Stimulated activated naive B cell treated with anti-CD40 and anti-IgM and Interleukin-4, amounts not matched to agents 10 μg/mL and 1 μg/mL and 100 μg/mL, for 72 hours (primary cell): ENCODE results near the gene KRTAP5-11.
"Not testable (repeated sequence)": the region's sequence is repeated elsewhere in the genome, so short reads cannot be mapped to it uniquely, and the experiment has no call there.

Source experiments
- ATAC-seq, 2 donors: fragments of 150-1000 bp; cut with Tn5 transposase; replicated peaks; 2 replicates each; pipeline ENCODE4 v1.10.0; 2021; ENCODE audit warnings: moderate library complexity in 1 of 2
- DNase-seq: peaks from one replicate; pipeline ENCODE4 v3.0.0; 2021
- H3K27ac Mint-ChIP-seq: one replicate; pipeline ENCODE4 v1.8.0; 2022; ENCODE audit warnings: mild to moderate bottlenecking, mixed read lengths
- H3K27me3 Mint-ChIP-seq, 2 donors: one replicate each; pipeline ENCODE4 v1.8.0; 2022; ENCODE audit warnings: mixed read lengths in 2 of 2
- H3K36me3 Mint-ChIP-seq, 2 donors: one replicate each; pipeline ENCODE4 v1.8.0; 2022; ENCODE audit warnings: mixed read lengths in 2 of 2, mild to moderate bottlenecking in 1 of 2
- H3K4me1 Mint-ChIP-seq, 2 donors: one replicate each; pipeline ENCODE4 v1.8.0; 2022; ENCODE audit warnings: mixed read lengths in 2 of 2, mild to moderate bottlenecking in 1 of 2
- H3K4me3 Mint-ChIP-seq, 2 donors: one replicate each; pipeline ENCODE4 v1.8.0; 2022; ENCODE audit warnings: mild to moderate bottlenecking in 2 of 2, mixed read lengths in 2 of 2, moderate library complexity in 1 of 2
- H3K9me3 Mint-ChIP-seq, 2 donors: one replicate each; pipeline ENCODE4 v1.8.0; 2022; ENCODE audit warnings: mixed read lengths in 2 of 2, mild to moderate bottlenecking in 1 of 2

Gene KRTAP5-11

GRCh38 chr11:71538666-71538990 lies 44.0 kb downstream of the KRTAP5-11 start:
- no peak for DNase-seq
- H3K4me1 Mint-ChIP-seq: peaks cover 9 to 14% of the 10 kb centered on the region in 2 donors
- H3K36me3 Mint-ChIP-seq: peaks cover 7 to 15% of the 10 kb centered on the region in 2 donors

GRCh38 chr11:71537977-71538665 lies 44.6 kb downstream of the KRTAP5-11 start, which contains the start of gene KRTAP5-8:
TSS of gene KRTAP5-8 (plus strand) at chr11:71538025. CDS start at chr11:71538056, 31 bp downstream.
- ATAC-seq, H3K27ac Mint-ChIP-seq, H3K4me3 Mint-ChIP-seq, DNase-seq, H3K27me3 Mint-ChIP-seq, H3K4me1 Mint-ChIP-seq: not testable (repeated sequence)
- H3K36me3 Mint-ChIP-seq: peaks cover 7 to 14% of the 10 kb centered on the region in 2 donors
- peaks cover 6 to 11% of the 10 kb centered on the region in 2 donors for H3K9me3 Mint-ChIP-seq

More at GRCh38 chr11:71538666-71538990, 44.0 kb downstream of the KRTAP5-11 start:
- no peak overlapping the region for H3K27ac Mint-ChIP-seq
- no peak overlapping the region for H3K4me3 Mint-ChIP-seq
- H3K27me3 Mint-ChIP-seq: peaks cover 5 to 6% of the 10 kb centered on the region in 2 donors
- peaks cover 6 to 11% of the 10 kb centered on the region in 2 donors for H3K9me3 Mint-ChIP-seq
- ATAC-seq: no peak

- H3K27me3 Mint-ChIP-seq: peaks cover 5 to 6% of the 10 kb centered on the region in 2 donors
- H3K4me1 Mint-ChIP-seq: peaks cover 0 to 6% of the 10 kb centered on the region in 2 donors
- H3K9me3 Mint-ChIP-seq: peaks cover 6 to 10% of the 10 kb centered on the region in 2 donors
- peaks cover 7 to 11% of the 10 kb centered on the region in 2 donors for H3K36me3 Mint-ChIP-seq
- no peak overlapping the region for H3K27ac Mint-ChIP-seq
- H3K4me3 Mint-ChIP-seq: no peak overlapping the region
- ATAC-seq (no peak), DNase-seq (no peak)
Observed at GRCh38 chr11:71537537-71537936, 45.1 kb downstream of the KRTAP5-11 start.

- Mint-ChIP-seq H3K27ac (no peak overlapping the region), H3K4me3 (no peak overlapping the region), H3K9me3 (peaks cover 3 to 4% of the 10 kb centered on the region in 2 donors), H3K36me3 (peaks cover under 1 to 6% of the 10 kb centered on the region in 2 donors), H3K27me3 (peaks cover 0 to 6% of the 10 kb centered on the region in 2 donors), H3K4me1 (peaks cover 2 to 4% of the 10 kb centered on the region in 2 donors)
- DNase-seq (no peak), ATAC-seq (no peak)
Observed at GRCh38 chr11:71535825-71536224, 46.9 kb downstream of the KRTAP5-11 start.

GRCh38 chr11:71534711-71535608 lies 47.7 kb downstream of the KRTAP5-11 start:
- not testable (repeated sequence) for H3K36me3 Mint-ChIP-seq, DNase-seq, H3K9me3 Mint-ChIP-seq, H3K4me3 Mint-ChIP-seq, H3K27ac Mint-ChIP-seq, H3K27me3 Mint-ChIP-seq, H3K4me1 Mint-ChIP-seq, ATAC-seq

- H3K4me1 Mint-ChIP-seq: peaks cover 5 to 6% of the 10 kb centered on the region in 2 donors
- H3K36me3 Mint-ChIP-seq: peaks cover 0 to 3% of the 10 kb centered on the region in 2 donors
- H3K27ac Mint-ChIP-seq: no peak overlapping the region
- no peaks in the 10 kb centered on the region for H3K9me3 Mint-ChIP-seq
- DNase-seq: no peak
- no peak overlapping the region for H3K4me3 Mint-ChIP-seq
- H3K27me3 Mint-ChIP-seq: peaks cover 0 to 6% of the 10 kb centered on the region in 2 donors
- no peak for ATAC-seq
Observed at GRCh38 chr11:71532036-71532610, 50.6 kb downstream of the KRTAP5-11 start.
